ENCODE measurements around the gene TBATA. TPM values are rescaled to one million over a fixed set of nuclear protein-coding genes. Genes with fewer than 3 reads are reported as not detected.
A peak's percentile ranks its signal among the peaks of the same experiment; 100 is the strongest.

TBATA gene
- polyA plus RNA-seq, 3 donors: not detected

DNA sequence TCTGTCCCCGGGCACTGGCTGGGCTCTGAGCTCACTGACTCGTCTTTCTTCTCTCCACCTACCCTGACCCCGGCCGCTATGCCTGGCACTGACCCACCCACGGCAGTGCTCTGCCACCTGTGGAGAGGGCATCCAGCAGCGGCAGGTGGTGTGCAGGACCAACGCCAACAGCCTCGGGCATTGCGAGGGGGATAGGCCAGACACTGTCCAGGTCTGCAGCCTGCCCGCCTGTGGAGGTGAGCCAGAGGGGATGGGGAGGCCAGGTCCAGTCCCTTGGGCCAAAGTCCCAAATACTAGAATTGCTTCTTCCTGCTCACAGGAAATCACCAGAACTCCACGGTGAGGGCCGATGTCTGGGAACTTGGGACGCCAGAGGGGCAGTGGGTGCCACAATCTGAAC lies 27.3 kb downstream of the TBATA start:
- no peak overlapping the region for H3K27ac ChIP-seq (ENCODE audit: low read depth in 1 of 2, low read length in 2 of 2)
- WGBS (ENCODE audit: insufficient coverage): 89% methylated on average over 12 of the region's 13 CpGs
- H3K4me1 Mint-ChIP-seq: peaks cover 18% of the 10 kb centered on the region
- H3K27me3 ChIP-seq (ENCODE audit: control insufficient read depth in 2 of 2, insufficient read depth in 2 of 2, low read length in 2 of 2): no peaks in the 10 kb centered on the region
- no peak for DNase-seq
- no peaks in the 10 kb centered on the region for H3K79me2 ChIP-seq (ENCODE audit: insufficient read depth, low read length)
- intact Hi-C loops (cut with micrococcal nuclease): loop anchor here in 1 of 2 donors (2.0 kb wide), 1 partner anchor 207 kb away; no protein-coding TSS in a partner anchor
- H3K4me3 Mint-ChIP-seq: no peak overlapping the region
- H3K36me3 ChIP-seq (replicated peaks in 1 of 2; ENCODE audit: control insufficient read depth in 1 of 2, insufficient read depth in 2 of 2, low read length in 2 of 2): no peaks in the 10 kb centered on the region
- H3K27me3 Mint-ChIP-seq (ENCODE audit: low read depth in 3 of 3): peaks cover 0 to 4% (median 2%) of the 10 kb centered on the region in 3 donors
- no peak overlapping the region for H2AFZ ChIP-seq (ENCODE audit: insufficient read depth, low read depth, low read length, poor library complexity, severe bottlenecking)
- no peaks in the 10 kb centered on the region for H4K20me1 ChIP-seq (ENCODE audit: insufficient read depth, low read length)
- H3K4me3 ChIP-seq (replicated peaks in 1 of 3; ENCODE audit: low read depth in 2 of 3, low read length in 3 of 3): no peak overlapping the region
- H3K36me3 Mint-ChIP-seq: no peaks in the 10 kb centered on the region
- TF ChIP-seq CTCF (IDR thresholded peaks at IDR 0.05): no peak
- H3K27ac Mint-ChIP-seq: no peak overlapping the region
- H3K9me3 Mint-ChIP-seq: no peaks in the 10 kb centered on the region
- H3K4me1 ChIP-seq (ENCODE audit: control insufficient read depth in 1 of 2, insufficient read depth in 2 of 2, low read length in 2 of 2): peaks cover 6 to 13% of the 10 kb centered on the region in 2 donors
- H3K9ac ChIP-seq (ENCODE audit: insufficient read depth, low read length, poor library complexity, severe bottlenecking): no peak overlapping the region
- no peaks in the 10 kb centered on the region for H3K9me3 ChIP-seq (replicated peaks in 1 of 2; ENCODE audit: control insufficient read depth in 1 of 2, insufficient read depth in 1 of 2, low read length in 2 of 2)
- H3K4me2 ChIP-seq (replicated peaks; ENCODE audit: extremely low read depth, low read length, poor library complexity, severe bottlenecking): no peak overlapping the region

- H3K4me1 Mint-ChIP-seq: peaks cover 12% of the 10 kb centered on the region
- Histone ChIP-seq H3K4me1 (ENCODE audit: control insufficient read depth in 1 of 2, insufficient read depth in 2 of 2, low read length in 2 of 2) (peaks cover 0 to 8% of the 10 kb centered on the region in 2 donors), H3K27me3 (ENCODE audit: control insufficient read depth in 2 of 2, insufficient read depth in 2 of 2, low read length in 2 of 2) (no peaks in the 10 kb centered on the region), H3K9ac (ENCODE audit: insufficient read depth, low read length, poor library complexity, severe bottlenecking) (no peak overlapping the region), H3K79me2 (ENCODE audit: insufficient read depth, low read length) (no peaks in the 10 kb centered on the region), H3K36me3 (replicated peaks in 1 of 2; ENCODE audit: control insufficient read depth in 1 of 2, insufficient read depth in 2 of 2, low read length in 2 of 2) (no peaks in the 10 kb centered on the region), H3K4me2 (replicated peaks; ENCODE audit: extremely low read depth, low read length, poor library complexity, severe bottlenecking) (no peak overlapping the region), H4K20me1 (ENCODE audit: insufficient read depth, low read length) (no peaks in the 10 kb centered on the region), H3K27ac (ENCODE audit: low read depth in 1 of 2, low read length in 2 of 2) (no peak overlapping the region), H3K4me3 (replicated peaks in 1 of 3; ENCODE audit: low read depth in 2 of 3, low read length in 3 of 3) (no peak overlapping the region), H2AFZ (ENCODE audit: insufficient read depth, low read depth, low read length, poor library complexity, severe bottlenecking) (no peak overlapping the region), H3K9me3 (replicated peaks in 1 of 2; ENCODE audit: control insufficient read depth in 1 of 2, insufficient read depth in 1 of 2, low read length in 2 of 2) (no peaks in the 10 kb centered on the region)
- H3K27ac Mint-ChIP-seq: peak overlapping the region in 1 of 7 donors; percentile 3
- H3K4me3 Mint-ChIP-seq: no peak overlapping the region
- intact Hi-C loops (cut with micrococcal nuclease): no loop called here
- H3K27me3 Mint-ChIP-seq (ENCODE audit: low read depth in 3 of 3): peaks cover 0 to 4% (median 2%) of the 10 kb centered on the region in 3 donors
- TF ChIP-seq CTCF (IDR thresholded peaks at IDR 0.05): no peak
- no peaks in the 10 kb centered on the region for H3K9me3 Mint-ChIP-seq
- 88% methylated on average over 6 of the region's 8 CpGs for WGBS (ENCODE audit: insufficient coverage)
- DNase-seq: no peak
- no peaks in the 10 kb centered on the region for H3K36me3 Mint-ChIP-seq
Observed at GRCh38 chr10:70756700-70757360, 28.3 kb downstream of the TBATA start.
